ENCODE results near the gene EIF4E.
"Not testable (repeated sequence)": the region's sequence is repeated elsewhere in the genome, so short reads cannot be mapped to it uniquely, and the experiment has no call there.

EIF4E gene

GRCh38 chr4:98928505-98929340, at the start of gene EIF4E:
TSS of gene EIF4E (minus strand) at chr4:98929133. CDS start at chr4:98929112, 21 bp downstream.
- peak; percentile 95 for DNase-seq (ENCODE audit: low read depth)

DNA sequence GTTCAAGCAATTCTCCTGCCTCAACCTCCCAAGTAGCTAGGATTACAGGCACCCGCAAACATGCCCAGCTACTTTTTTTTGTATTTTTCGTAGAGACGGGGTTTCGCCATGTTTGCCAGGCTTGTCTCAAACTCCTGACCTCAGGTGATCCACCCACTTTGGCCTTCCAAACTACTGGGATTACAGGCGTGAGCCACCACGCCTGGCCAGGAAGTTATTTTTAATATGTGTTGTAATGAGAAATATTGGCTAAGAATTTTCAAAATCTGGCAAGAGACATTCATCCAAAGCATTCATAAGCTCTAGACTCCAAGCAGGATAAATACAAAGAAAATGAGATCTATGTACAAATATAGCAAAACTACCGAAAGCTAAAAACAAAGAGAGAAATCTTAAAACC, 48.6 kb upstream of the EIF4E start:
- no peak for DNase-seq (ENCODE audit: low read depth)

- DNase-seq (ENCODE audit: low read depth) = no peak
These were observed 47.8 kb upstream of the EIF4E start for GRCh38 chr4:98976716-98977115.

DNA sequence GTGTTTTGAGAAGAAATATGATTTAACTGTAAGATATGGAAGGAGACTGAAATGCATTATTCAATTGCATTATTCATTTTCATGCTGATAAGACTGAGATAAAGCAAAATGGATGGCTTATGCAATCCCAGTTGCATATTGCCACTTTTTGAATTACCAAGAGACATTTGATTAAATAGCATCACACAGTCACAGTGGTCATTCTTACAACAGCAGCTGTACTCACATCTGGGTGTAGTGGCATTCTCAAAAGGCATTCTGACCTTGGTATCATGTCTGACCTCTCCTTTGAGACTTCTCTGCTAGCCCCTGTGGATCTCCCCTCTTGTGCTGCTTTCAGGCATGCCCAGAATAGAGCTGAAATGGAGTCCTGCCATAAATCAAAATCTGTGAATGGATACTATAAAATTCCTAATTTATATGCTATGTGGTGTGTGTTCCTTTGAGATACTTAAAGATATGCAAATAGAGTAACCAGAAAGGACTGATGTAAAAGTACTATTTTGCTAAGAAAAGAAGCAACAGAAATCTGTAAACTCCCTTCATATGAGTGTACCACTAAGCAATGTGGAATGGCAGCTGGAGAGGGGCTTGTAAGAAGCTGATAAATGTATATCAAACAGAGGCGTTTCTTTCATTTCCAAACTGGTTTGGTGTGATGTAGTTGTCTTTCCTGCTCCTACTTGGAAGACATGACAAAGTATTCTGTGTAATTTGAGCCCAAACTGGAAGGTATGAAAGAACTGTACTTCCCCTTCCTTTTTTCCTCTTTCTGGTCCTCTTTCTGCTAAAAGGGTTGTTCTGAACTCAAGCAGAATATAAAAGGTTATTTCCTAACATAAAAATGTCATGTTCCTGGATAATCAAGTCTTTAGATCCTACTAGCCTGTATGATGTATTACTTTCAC, 41.2 kb upstream of the EIF4E start:
- no peak for DNase-seq (ENCODE audit: low read depth)

GRCh38 chr4:98967786-98968329, 38.9 kb upstream of the EIF4E start:
- no peak for DNase-seq (ENCODE audit: low read depth)

DNA sequence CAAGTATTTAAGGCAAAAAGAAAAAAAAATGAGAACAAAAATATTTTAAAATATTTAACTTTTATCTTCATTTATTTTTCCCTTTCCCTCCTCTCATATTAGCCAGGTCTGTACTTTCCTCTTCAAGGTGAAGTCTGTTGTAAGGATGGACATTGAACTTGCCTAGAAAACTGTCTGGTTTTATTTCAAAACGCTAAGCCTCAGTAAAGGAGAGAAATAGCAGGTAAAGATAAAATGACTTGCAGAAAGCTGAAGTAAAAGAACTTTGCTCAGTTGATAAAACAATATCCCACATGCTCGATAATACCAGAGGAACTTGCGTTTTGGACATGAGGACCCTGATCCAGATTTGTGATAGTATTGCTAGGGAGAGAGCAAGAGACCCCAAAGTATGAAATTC, 38.0 kb upstream of the EIF4E start:
- DNase-seq (ENCODE audit: low read depth) = no peak

DNA sequence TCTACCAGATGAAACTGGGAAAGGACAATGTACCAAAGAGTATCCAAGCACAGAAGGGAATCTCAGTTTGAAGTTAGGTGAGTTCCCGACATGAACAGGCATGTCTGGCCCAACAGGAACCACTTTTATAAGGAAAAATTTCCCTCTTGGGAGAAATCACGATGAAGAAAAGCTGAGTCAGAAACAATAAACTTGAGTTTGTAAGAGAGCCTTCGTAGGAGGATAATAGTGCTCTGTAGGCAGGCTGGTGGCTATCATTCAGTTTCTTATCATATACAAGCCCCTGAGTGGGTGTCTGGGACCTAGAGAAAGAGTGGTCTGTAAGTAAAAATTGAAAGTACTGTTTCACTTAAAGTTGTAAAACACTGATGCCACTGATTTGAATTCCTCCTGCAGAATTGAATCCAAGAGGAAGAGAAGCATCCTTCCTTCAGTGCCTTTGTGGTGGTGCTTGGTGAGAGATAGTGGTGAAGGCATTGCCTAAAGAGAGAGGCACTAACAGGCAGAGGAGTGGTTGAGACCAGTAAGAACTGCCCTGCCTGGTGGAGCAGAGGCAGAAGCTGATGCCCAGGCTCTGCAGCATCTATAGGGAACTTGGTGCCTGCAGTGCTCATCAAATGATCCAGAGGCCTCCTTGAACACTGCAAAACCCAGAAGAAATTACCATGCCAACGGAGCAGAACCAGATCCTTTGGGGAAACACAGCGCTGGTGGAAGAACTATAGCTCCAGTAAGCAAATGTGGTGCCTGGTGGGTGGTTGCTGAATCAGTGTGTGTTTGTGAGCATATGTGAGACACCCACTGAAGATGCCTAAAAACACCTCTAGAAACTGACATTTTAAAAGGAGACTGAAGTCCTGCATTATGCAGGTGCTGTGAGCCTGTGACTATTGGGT, 34.9 kb upstream of the EIF4E start:
- no peak for DNase-seq (ENCODE audit: low read depth)

DNA sequence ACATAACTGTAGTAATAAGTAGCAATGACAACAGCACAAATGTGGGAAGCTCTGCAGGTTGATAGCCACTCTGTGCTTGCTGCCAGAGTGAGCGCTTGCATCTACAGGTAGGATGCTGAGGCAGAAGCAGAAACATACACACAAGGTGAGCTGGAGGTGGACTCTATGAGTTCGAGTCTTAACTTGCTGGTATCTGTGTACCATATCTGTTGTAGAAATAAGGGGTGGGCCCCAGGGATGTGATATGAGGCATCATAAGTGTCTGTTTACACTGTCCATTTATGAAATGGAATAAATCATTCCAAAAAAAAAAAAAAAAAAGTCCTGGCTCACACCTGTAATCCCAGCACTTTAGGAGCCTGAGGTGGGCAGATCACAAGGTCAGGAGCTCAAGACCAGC, 32.8 kb upstream of the EIF4E start:
- no peak for DNase-seq (ENCODE audit: low read depth)

DNA sequence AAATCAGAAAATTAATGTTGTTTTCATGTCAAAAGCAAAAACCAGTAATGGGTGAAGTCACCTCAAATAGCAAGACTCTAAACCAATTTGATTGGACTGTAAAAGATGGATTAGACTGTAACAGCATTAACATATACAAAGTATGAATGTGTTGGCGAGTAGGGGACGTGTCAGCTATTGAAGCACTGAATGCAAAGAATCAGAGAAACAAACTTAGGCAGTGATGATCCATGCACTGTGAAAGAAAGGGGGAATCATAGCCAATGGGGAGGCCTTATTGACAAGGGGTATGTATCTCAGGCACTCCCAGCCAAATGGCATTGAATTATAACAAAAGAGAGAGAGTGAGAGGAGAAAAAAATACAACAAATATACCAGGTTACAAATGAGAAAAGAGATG, 30.5 kb upstream of the EIF4E start:
- no peak for DNase-seq (ENCODE audit: low read depth)

- no peak for DNase-seq (ENCODE audit: low read depth)
These were observed 29.1 kb upstream of the EIF4E start for GRCh38 chr4:98958065-98958464.

DNA sequence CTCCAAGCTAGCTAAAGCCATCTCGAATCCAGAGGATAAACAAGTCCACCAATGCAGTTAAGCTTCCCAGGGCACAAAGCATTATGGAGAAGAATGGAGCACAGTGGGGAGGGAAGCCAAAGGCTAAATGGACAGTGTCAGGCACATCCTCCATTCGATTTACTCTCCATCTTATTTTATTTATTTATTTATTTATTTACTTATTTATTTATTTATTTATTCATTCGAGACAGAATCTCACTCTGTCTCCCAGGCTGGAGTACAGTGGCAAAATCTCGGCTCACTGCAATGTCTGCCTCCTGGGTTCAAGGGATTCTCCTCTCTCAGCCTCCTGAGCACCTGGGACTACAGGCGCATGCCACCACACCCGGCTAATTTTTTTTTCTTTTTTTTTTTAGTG, 26.3 kb upstream of the EIF4E start:
- no peak for DNase-seq (ENCODE audit: low read depth)

- DNase-seq (ENCODE audit: low read depth) = no peak
These were observed 22.8 kb upstream of the EIF4E start for GRCh38 chr4:98951710-98952109.

DNA sequence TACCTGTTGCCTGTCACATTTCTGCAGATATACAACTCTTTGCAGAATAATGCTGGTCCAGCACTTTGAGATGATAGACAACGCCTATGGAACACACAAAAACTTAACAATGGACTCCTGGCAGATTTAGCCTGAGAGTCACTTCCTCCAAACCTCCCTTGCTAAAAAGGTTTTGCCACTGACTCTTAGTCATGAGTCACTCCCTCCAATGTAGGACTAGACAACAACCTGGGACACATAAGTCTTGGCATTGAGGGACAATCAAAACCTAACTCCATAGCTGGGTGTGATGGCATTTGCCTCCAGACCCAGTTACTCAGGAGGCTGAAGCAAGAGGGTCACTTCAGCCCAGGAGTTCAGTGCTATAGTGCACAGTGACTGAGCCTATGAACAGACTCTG, 22.0 kb upstream of the EIF4E start:
- no peak for DNase-seq (ENCODE audit: low read depth)

GRCh38 chr4:98946359-98946758, 17.4 kb upstream of the EIF4E start:
- no peak for DNase-seq (ENCODE audit: low read depth)

DNA sequence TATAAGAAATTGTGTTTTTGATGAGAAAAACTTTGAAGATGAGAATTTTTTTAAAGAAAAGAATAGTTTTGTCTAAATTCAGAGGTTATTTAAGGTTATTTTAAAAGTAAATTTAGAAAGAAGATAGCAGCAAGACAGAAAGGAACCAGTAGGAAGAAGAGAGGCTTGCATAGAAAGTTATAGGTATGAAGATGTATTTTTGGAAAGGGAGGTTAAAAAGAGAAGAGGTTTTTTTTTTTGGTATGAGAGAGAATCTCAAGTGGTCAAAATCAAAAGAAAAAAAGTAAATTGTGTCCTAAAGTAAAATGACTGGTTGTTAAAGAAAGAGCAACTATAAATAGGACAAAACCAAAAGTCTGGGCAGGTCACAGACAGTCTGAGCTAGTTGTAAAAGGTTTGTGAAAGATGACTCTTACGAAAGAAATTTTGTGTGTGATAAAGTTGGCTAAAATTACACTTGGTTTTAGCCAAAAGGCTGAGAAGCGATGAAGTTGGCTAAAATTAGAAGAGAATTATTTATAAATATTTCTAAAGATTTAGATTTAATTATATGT, 16.4 kb upstream of the EIF4E start:
- DNase-seq (ENCODE audit: low read depth) = no peak

- DNase-seq (ENCODE audit: low read depth) = no peak
These were observed 11.0 kb upstream of the EIF4E start for GRCh38 chr4:98939892-98940298.

GRCh38 chr4:98939438-98939837, 10.5 kb upstream of the EIF4E start:
- DNase-seq (ENCODE audit: low read depth) = no peak

DNA sequence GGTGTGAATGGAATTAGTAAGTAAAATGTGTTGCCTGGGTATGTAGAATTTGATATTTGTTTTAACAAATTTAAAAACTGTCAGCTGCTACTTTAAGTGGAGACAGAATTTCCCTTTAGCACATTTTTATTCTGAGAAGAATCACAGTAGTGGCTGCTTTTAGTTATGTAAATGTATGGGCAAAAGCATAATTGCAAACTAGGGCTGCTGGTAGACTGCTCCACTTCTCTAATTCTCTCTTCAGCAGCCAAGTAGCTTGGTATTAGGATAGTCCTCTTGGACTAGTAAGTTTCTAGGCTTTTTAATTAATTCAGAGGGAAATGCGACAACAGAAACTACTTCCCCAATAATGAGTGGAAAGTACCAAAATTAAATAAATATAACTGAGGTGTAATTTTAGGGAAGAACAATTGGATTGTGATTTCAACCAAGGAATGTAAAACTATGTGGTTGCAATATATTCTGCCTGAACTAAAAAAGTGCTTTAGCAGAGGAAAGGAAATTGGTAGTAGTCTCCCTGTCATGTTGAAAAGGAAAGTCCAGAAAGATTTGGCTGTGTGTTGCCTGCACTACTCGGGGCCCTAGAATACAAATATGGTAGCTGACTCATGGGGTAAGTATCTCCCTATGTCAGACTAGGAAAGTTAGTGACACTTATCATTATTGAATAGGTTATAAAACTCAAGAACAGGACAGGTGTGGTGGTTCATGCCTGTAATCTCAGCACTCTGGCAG, 9.2 kb upstream of the EIF4E start:
- no peak for DNase-seq (ENCODE audit: low read depth)

- no peak for DNase-seq (ENCODE audit: low read depth)
These were observed 6.7 kb upstream of the EIF4E start for GRCh38 chr4:98935633-98936032.

GRCh38 chr4:98934851-98935250, 5.9 kb upstream of the EIF4E start:
- not testable (repeated sequence) for DNase-seq (ENCODE audit: low read depth)

GRCh38 chr4:98932539-98932938, 3.6 kb upstream of the EIF4E start:
- peak; percentile 49 for DNase-seq (ENCODE audit: low read depth)
